SIG-M5 (cell line): Measurements from ENCODE around the gene CD3G.
"Not testable (repeated sequence)": the region's sequence is repeated elsewhere in the genome, so short reads cannot be mapped to it uniquely, and the experiment has no call there.

Experiments used
- DNase-seq: peaks from one replicate; lab custom pipeline; 2025; lab: John Stamatoyannopoulos, UW

CD3G gene

GRCh38 chr11:118343981-118344515 is at the start of gene CD3G:
CD3G (plus strand) TSS chr11:118344344; CDS start chr11:118344424, 80 bp downstream.
- no peak for DNase-seq

GRCh38 chr11:118295199-118295598 is 48.9 kb upstream of the CD3G start:
- DNase-seq: no peak

GRCh38 chr11:118295815-118296454 is 48.2 kb upstream of the CD3G start:
- no peak for DNase-seq

GRCh38 chr11:118301600-118302195 is 42.4 kb upstream of the CD3G start:
- DNase-seq: no peak

GRCh38 chr11:118304227-118304567 is 39.9 kb upstream of the CD3G start:
- DNase-seq: no peak

- no peak for DNase-seq
Observed at GRCh38 chr11:118304568-118305248, 39.4 kb upstream of the CD3G start, which contains the start of gene CD3E. CD3E (plus strand) TSS chr11:118304730; CDS start chr11:118304953, 223 bp downstream.

GRCh38 chr11:118305726-118306125 is 38.4 kb upstream of the CD3G start:
- no peak for DNase-seq

GRCh38 chr11:118306556-118306955 is 37.6 kb upstream of the CD3G start:
- DNase-seq: no peak

- DNase-seq: not testable (repeated sequence)
Observed at GRCh38 chr11:118308995-118309528, 35.1 kb upstream of the CD3G start.

GRCh38 chr11:118310271-118310670 is 33.9 kb upstream of the CD3G start:
- DNase-seq: no peak

- DNase-seq: no peak
Observed at GRCh38 chr11:118310781-118311485, 33.2 kb upstream of the CD3G start.

GRCh38 chr11:118311518-118311917 is 32.6 kb upstream of the CD3G start:
- DNase-seq: no peak

GRCh38 chr11:118312328-118312727 is 31.8 kb upstream of the CD3G start:
- no peak for DNase-seq

GRCh38 chr11:118313242-118313641 is 30.9 kb upstream of the CD3G start:
- no peak for DNase-seq

GRCh38 chr11:118314988-118315411 is 29.1 kb upstream of the CD3G start:
- no peak for DNase-seq

GRCh38 chr11:118318124-118318523 is 26.0 kb upstream of the CD3G start:
- no peak for DNase-seq

GRCh38 chr11:118318581-118319336 is 25.4 kb upstream of the CD3G start:
- no peak for DNase-seq

GRCh38 chr11:118319337-118319707 is 24.8 kb upstream of the CD3G start:
- peak; percentile 32 for DNase-seq

- DNase-seq: no peak
Observed at GRCh38 chr11:118320515-118320914, 23.6 kb upstream of the CD3G start.

- DNase-seq: no peak
Observed at GRCh38 chr11:118321386-118322082, 22.6 kb upstream of the CD3G start.

- no peak for DNase-seq
Observed at GRCh38 chr11:118322721-118323120, 21.4 kb upstream of the CD3G start.
